Hematopoietic multipotent progenitor cell treated with erythropoietin and hydrocortisone succinate and interleukin-3 and kit ligand, for 4 days (in vitro differentiated cells): Measurements from ENCODE around the gene PLA2G2A.
"Not testable (repeated sequence)": the region's sequence is repeated elsewhere in the genome, so short reads cannot be mapped to it uniquely, and the experiment has no call there.

Experiments
- DNase-seq: peaks from one replicate; pipeline ENCODE4 v3.0.0-alpha.2; 2015

PLA2G2A gene, protein sequence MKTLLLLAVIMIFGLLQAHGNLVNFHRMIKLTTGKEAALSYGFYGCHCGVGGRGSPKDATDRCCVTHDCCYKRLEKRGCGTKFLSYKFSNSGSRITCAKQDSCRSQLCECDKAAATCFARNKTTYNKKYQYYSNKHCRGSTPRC

DNA sequence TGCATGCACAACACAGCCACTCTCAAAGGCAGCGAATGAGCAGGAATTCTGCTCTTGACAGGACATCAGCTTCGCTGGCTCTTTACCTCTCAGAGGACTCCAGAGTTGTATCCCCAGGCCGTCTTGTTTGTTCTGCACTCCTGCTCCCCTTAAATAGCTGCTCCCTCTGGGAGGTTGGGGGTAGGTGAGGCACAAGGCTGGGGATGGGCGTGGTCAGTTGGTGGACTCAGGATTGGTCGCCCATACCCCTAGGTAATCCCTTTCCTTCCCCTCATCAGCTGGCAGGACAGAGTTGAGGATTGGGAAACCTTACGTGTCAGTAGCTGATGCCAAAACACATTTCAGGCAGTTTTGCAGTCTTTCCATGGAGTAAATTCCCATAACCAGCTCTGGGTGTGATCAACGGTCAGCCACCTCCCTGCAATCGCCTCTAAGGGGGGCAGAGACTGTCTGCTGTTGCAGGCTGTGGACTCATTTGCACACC is at the start of gene PLA2G2A:
PLA2G2A (minus strand) TSS at position 125 of the 484 bp plus-strand sequence. CDS start 845 bp downstream, outside the sequence.
- DNase-seq: no peak

DNA sequence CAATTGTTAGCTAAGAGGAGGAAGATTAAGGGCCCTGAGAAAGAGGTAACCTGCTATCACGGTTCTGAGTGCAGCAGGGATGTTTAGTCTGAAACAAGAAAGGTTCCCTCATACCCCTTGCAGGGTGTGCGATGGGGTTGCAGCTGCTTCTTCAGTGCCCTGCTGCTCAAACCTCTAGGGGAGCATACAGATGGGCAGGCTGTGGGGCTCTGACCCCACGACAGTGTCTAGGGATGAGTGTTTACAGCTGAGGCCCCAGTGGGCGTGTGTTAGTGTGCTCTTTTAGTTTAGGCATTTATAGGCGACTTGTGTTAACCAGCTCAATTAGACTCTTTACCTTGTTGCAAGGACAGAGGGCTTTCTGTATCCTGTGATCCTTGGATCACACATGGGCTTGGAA is 49.3 kb upstream of the PLA2G2A start:
- DNase-seq: no peak

GRCh38 chr1:20028125-20028524 is 48.7 kb upstream of the PLA2G2A start:
- no peak for DNase-seq

- no peak for DNase-seq
Observed at GRCh38 chr1:20017741-20018140, 38.3 kb upstream of the PLA2G2A start.

- no peak for DNase-seq
Observed at GRCh38 chr1:20014153-20014552, 34.7 kb upstream of the PLA2G2A start.

GRCh38 chr1:20010016-20010415 is 30.6 kb upstream of the PLA2G2A start:
- DNase-seq: no peak

- DNase-seq: no peak
Observed at GRCh38 chr1:20009212-20009611, 29.8 kb upstream of the PLA2G2A start.

DNA sequence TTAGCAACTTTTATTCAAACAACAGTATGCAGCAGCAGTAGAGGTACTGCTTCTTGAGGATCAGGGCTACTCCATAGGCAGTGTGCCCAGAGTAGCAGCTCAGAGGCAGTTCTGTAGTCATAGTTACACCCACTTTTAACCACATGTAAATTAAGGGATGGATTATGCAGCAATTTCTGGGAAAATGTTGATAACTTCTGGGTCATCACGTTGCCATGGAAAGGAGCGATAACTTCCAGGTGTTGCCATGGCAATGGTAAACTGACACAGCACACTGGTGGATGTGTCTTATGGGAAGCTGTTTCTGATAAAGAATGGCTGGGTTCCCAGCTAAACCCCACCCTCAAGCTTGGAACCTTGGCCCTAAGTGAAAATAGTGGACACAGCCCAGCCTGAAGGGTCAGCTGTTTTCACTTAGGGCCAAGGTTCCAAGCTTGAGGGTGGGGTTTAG is 29.0 kb upstream of the PLA2G2A start:
- DNase-seq: peak; percentile 36

- not testable (repeated sequence) for DNase-seq
Observed at GRCh38 chr1:19998823-19999222, 19.4 kb upstream of the PLA2G2A start.

- DNase-seq: no peak
Observed at GRCh38 chr1:19990689-19991088, 11.3 kb upstream of the PLA2G2A start.

- not testable (repeated sequence) for DNase-seq
Observed at GRCh38 chr1:19990182-19990582, 10.8 kb upstream of the PLA2G2A start.

- no peak for DNase-seq
Observed at GRCh38 chr1:19988267-19989006, 9.0 kb upstream of the PLA2G2A start.

- DNase-seq: no peak
Observed at GRCh38 chr1:19987719-19988118, 8.3 kb upstream of the PLA2G2A start.

- not testable (repeated sequence) for DNase-seq
Observed at GRCh38 chr1:19984409-19985016, 5.1 kb upstream of the PLA2G2A start.

- no peak for DNase-seq
Observed at GRCh38 chr1:19981507-19982312, 2.3 kb upstream of the PLA2G2A start.

DNA sequence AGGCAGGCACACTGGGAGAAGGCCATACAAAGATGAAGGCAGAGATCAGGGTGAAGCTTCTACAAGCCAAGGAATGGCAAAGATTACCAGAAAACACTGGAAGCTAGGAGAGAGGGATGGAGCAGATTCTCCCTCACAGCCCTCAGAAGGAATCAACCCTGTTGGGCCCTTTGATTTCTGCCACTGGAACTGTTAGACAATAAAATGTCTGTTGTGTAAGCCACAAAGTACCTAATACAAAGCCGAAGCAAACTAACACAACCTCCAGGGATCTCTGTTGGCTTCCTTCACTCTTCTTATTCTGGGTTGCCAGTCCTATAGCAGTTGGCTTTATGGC is 1.7 kb upstream of the PLA2G2A start:
- no peak for DNase-seq

DNA sequence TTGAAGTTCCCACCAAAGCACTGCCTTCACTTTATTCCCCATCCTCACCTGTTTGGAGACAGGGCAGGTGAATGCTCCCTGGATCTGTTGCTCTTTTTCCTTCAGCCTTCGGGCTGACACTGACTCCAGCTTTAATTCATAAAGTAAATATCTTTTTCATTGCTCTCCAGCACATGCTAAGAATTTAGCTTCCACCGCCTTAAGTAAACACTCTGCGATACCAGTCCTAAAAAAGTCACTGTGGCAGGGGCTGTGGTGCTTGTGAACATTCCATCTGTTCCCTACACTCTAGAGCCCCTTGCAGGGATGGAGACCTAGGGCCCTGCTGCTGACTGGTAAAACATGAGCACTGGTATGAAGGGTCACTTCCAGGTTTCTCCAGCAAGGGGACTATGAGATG is 896 bp upstream of the PLA2G2A start:
- DNase-seq: no peak

DNA sequence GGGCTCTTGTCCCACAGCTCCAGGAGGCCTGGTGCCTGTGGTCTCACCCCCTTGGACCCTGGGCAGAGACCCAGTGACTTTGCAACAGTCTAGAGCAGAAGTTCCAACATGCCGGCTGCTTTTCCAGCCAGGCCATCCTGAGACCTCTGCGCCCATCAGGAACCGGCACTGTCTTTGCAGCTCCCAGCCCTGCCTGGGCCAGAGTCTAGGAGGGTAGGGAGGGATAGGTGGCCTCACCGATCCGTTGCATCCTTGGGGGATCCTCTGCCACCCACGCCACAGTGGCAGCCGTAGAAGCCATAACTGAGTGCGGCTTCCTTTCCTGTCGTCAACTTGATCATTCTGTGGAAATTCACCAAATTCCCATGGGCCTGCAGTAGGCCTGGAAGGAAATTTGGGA is 1.3 kb downstream of the PLA2G2A start:
- DNase-seq: no peak

DNA sequence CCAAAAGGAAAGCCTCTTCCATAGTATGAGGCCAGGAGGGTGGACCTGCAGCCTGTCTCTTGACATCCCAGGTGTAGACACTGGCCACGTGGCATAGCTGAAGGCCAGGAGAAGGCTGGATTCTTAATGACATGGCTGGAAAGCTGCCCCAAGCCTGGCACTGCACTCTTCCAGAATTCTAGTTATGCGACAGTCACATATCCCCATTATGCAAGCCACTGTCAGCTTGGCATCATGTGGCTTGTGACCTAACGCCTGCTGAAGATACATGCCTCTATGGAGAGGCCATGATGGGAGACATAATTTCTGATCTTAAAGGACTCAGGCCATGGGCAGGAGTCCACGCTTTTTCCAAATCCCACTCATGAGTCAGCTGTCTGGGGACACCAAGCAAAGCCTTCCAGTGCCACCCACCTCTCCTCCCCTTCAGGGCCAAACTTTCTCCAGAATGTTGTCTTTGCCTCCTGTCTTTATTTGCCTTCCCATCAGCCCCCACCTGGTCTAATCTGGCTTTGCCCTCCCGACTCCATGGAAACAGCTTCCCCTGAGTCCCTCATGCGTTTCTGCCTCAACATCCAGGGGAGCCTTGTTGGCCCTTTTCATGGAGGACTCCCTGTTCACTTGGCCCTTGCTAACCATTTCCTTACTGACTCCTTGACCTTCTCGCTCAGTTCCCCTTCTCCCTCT is 3.0 kb downstream of the PLA2G2A start:
- no peak for DNase-seq

DNA sequence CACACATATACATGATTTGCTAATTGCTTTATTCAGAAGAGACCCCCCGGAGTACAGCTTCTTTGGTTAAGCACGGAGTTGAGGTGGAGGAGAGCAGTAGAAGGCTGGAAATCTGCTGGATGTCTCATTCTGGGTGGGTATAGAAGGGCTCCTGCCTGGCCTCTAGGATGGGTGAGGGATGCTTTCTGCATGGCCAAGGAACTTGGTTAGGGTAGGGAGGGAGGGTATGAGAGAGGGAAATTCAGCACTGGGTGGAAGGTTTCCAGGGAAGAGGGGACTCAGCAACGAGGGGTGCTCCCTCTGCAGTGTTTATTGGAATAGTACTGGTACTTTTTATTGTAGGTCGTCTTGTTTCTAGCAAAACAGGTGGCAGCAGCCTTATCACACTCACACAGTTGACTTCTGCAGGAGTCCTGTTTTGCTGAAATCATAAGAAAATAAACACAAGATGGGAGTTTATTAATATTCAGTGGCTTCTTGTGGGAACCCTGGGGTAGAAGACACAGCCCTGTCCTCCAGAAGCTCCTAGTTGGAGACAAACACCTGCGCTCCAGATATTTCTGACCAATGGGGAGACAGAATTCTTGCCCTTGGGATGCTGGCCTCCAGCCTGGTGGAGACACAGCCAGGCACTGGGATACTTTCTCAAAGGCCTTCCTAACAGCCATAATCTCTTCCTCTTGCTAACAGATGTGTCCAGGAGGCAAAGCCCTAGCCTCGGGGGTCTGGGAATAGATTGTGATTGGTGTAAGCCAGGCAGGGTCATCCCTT is 3.8 kb downstream of the PLA2G2A start:
- DNase-seq: no peak

GRCh38 chr1:19974822-19975416 is 4.5 kb downstream of the PLA2G2A start:
- DNase-seq: peak; percentile 58
